HCT116 (cell line): ENCODE measurements around the gene RNASEH2B. TPM values are rescaled to one million over a fixed set of nuclear protein-coding genes. Genes with fewer than 3 reads are reported as not detected.

Source experiments
- ATAC-seq: fragments of 200-7000 bp; cut with Tn5 transposase; 2 replicates; pipeline ENCODE4 v1.9.1; 2020; ENCODE audit warnings: mild to moderate bottlenecking, moderate library complexity
- BruUV-seq: library from RNA; stranded (reverse); fragments of 400-500 nt; replicated peaks from 2 replicates; lab custom pipeline; 2021; lab: Mats Ljungman, UMichigan
- CTCF ChIA-PET: fragments of 300-600 bp; sonication (Branson Sonifier 250); formaldehyde crosslinking; loops from one replicate; lab custom pipeline; 2021; ENCODE audit warnings: antibody characterized with exemption; lab: Charles Lee
- POLR2A ChIA-PET: fragments of 300-600, 350-600 bp; sonication (Branson Sonifier 250); formaldehyde crosslinking; loops from one replicate; lab custom pipeline; 2021; ENCODE audit warnings: antibody characterized with exemption; lab: Charles Lee
- RAD21 ChIA-PET, 2 experiments: fragments of 300-600 bp; sonication (Branson Sonifier 250); formaldehyde crosslinking; loops; one replicate each; lab custom pipeline; 2023; ENCODE audit warnings: low total read pairs in 2 of 2; ENCODE audit not compliant: uncharacterized antibody in 2 of 2, unreplicated experiment in 2 of 2, low non-redundant PET in 1 of 2; lab: Charles Lee
- DNase-seq: peaks from one replicate; pipeline ENCODE4 v3.0.0-alpha.2; 2010; ENCODE audit warnings: low read depth, low spot score
- H2AFZ ChIP-seq: fragments of 200-600 bp; shearing (Covaris generic), sonication (generic); 2 replicates; pipeline ENCODE4 v1.6.1; 2017; ENCODE audit warnings: low read depth, mixed run types, mixed read lengths, antibody characterized with exemption, low read length; ENCODE audit not compliant: poor library complexity, severe bottlenecking
- H3K27ac ChIP-seq: 2 replicates; pipeline ENCODE4 v1.5.1; 2012; ENCODE audit warnings: low read depth, low read length
- H3K27me3 ChIP-seq: fragments of 200-600 bp; sonication (generic); 2 replicates; pipeline ENCODE4 v1.6.1; 2016; ENCODE audit warnings: mixed run types, low read length, mixed read lengths; ENCODE audit not compliant: insufficient read depth
- H3K36me3 ChIP-seq, 2 experiments: fragments of 200-500 bp in 1 of 2; fragments of 200-600 bp in 1 of 2; sonication (Bioruptor generic) in 1 of 2; sonication (generic) in 1 of 2; 2 replicates each; pipeline versions ENCODE4 v1.5.1 to v1.6.1; 2014 to 2016; ENCODE audit warnings: low read length in 2 of 2, inconsistent platforms in 1 of 2, mixed read lengths in 1 of 2, mixed run types in 1 of 2; ENCODE audit not compliant: insufficient read depth in 2 of 2, control insufficient read depth in 1 of 2
- H3K4me1 ChIP-seq, 2 experiments: fragments of 200-600 bp in 1 of 2; sonication (generic) in 1 of 2; 2 replicates each; pipeline versions ENCODE4 v1.5.1 to v1.6.1; 2012 to 2017; ENCODE audit warnings: low read length in 2 of 2, inconsistent platforms in 1 of 2, mild to moderate bottlenecking in 1 of 2, mixed read lengths in 1 of 2, mixed run types in 1 of 2, moderate library complexity in 1 of 2; ENCODE audit not compliant: insufficient read depth in 2 of 2, control insufficient read depth in 1 of 2
- H3K4me2 ChIP-seq: fragments of 200-600 bp; sonication (generic); 2 replicates; pipeline ENCODE4 v1.6.1; 2017; ENCODE audit warnings: mixed run types, low read length, mixed read lengths
- H3K4me3 ChIP-seq, 2 experiments: fragments of 200-600 bp in 1 of 2; sonication (generic) in 1 of 2; replicated peaks in 1 of 2; 2 replicates each; pipeline ENCODE4 v1.5.1; 2011 to 2016; ENCODE audit warnings: low read length in 2 of 2, control low read depth in 1 of 2, low read depth in 1 of 2, mild to moderate bottlenecking in 1 of 2, mixed read lengths in 1 of 2, mixed run types in 1 of 2
- H3K79me2 ChIP-seq: fragments of 200-600 bp; sonication (generic); 2 replicates; pipeline ENCODE4 v1.6.1; 2017; ENCODE audit warnings: mild to moderate bottlenecking, mixed run types, low read length, moderate library complexity, mixed read lengths; ENCODE audit not compliant: insufficient read depth
- H3K9ac ChIP-seq: fragments of 200-600 bp; sonication (generic); 2 replicates; pipeline ENCODE4 v1.6.1; 2016; ENCODE audit warnings: low read length, mixed read lengths
- H3K9me2 ChIP-seq: fragments of 200-600 bp; sonication (generic), shearing (Covaris generic); 2 replicates; pipeline ENCODE4 v1.6.1; 2017; ENCODE audit warnings: mixed run types, mild to moderate bottlenecking, moderate library complexity; ENCODE audit not compliant: insufficient read depth
- H3K9me3 ChIP-seq, 2 experiments: fragments of 200-500 bp in 1 of 2; fragments of 200-600 bp in 1 of 2; sonication (Bioruptor generic) in 1 of 2; sonication (generic) in 1 of 2; 2 replicates each; pipeline ENCODE4 v1.6.1; 2014 to 2017; ENCODE audit warnings: low read length in 2 of 2, mixed read lengths in 2 of 2, inconsistent platforms in 1 of 2, low read depth in 1 of 2, mild to moderate bottlenecking in 1 of 2, mixed run types in 1 of 2, moderate library complexity in 1 of 2; ENCODE audit not compliant: control insufficient read depth in 1 of 2, insufficient read depth in 1 of 2
- H4K20me1 ChIP-seq: fragments of 200-600 bp; sonication (generic), shearing (Covaris generic); 2 replicates; pipeline ENCODE4 v1.6.1; 2017; ENCODE audit warnings: mixed run types, mild to moderate bottlenecking, moderate library complexity; ENCODE audit not compliant: insufficient read depth
- CBX3 ChIP-seq: IDR thresholded peaks from 2 replicates; pipeline ENCODE4 v1.6.1; 2012; ENCODE audit warnings: low read depth
- CEBPB ChIP-seq: IDR thresholded peaks from 2 replicates; pipeline ENCODE4 v1.6.1; 2012; ENCODE audit warnings: low read depth
- CTCF ChIP-seq, 3 experiments: fragments of 200-600 bp in 1 of 3; sonication (generic) in 1 of 3; IDR thresholded peaks in 2 of 3; conservative IDR thresholded peaks in 1 of 3; 2 replicates each; pipeline ENCODE4 v1.5.1; 2012 to 2017; ENCODE audit warnings: low read depth in 2 of 3, low read length in 2 of 3, antibody characterized with exemption in 1 of 3, borderline replicate concordance in 1 of 3, control low read depth in 1 of 3, mild to moderate bottlenecking in 1 of 3, mixed read lengths in 1 of 3, mixed run types in 1 of 3, moderate library complexity in 1 of 3; ENCODE audit not compliant: insufficient read depth in 1 of 3
- EGR1 ChIP-seq: IDR thresholded peaks from 2 replicates; pipeline ENCODE4 v1.6.1; 2012; ENCODE audit warnings: low read depth
- EZH2 ChIP-seq: fragments of 200-600 bp; sonication (generic); IDR thresholded peaks from 2 replicates; pipeline ENCODE4 v1.6.1; 2017; ENCODE audit warnings: antibody characterized with exemption, mixed run types
- EZH2phosphoT487 ChIP-seq: fragments of 200-600 bp; IDR thresholded peaks from 2 replicates; pipeline ENCODE4 v1.6.1; 2018; ENCODE audit warnings: antibody characterized with exemption, borderline replicate concordance
- POLR2AphosphoS5 ChIP-seq: IDR thresholded peaks from 2 replicates; pipeline ENCODE4 v1.6.1; 2011; ENCODE audit warnings: mild to moderate bottlenecking, low read depth, low read length, moderate library complexity
- RAD21 ChIP-seq: IDR thresholded peaks from 2 replicates; pipeline ENCODE4 v1.6.1; 2012; ENCODE audit warnings: low read depth, mild to moderate bottlenecking
- REST ChIP-seq: IDR thresholded peaks from 2 replicates; pipeline ENCODE4 v1.6.1; 2012; ENCODE audit warnings: low read depth
- SIN3A ChIP-seq: IDR thresholded peaks from 2 replicates; pipeline ENCODE4 v1.6.1; 2012; ENCODE audit warnings: low read depth
- SRF ChIP-seq: IDR thresholded peaks from 2 replicates; pipeline ENCODE4 v1.6.1; 2012; ENCODE audit warnings: low read depth
- YY1 ChIP-seq: IDR thresholded peaks from 2 replicates; pipeline ENCODE4 v1.6.1; 2011; ENCODE audit warnings: low read length, low read depth, moderate library complexity, mild to moderate bottlenecking; ENCODE audit not compliant: insufficient replicate concordance; ENCODE audit errors: extremely low read depth
- ZFX ChIP-seq: fragments of 450-650 bp; IDR thresholded peaks from 2 replicates; pipeline ENCODE4 v1.6.1; 2017
- ZNF274 ChIP-seq: fragments of 200-500 bp; sonication (Bioruptor generic); IDR thresholded peaks from 2 replicates; pipeline ENCODE4 v1.6.1; 2014; ENCODE audit warnings: mild to moderate bottlenecking, low read depth, low read length, inconsistent platforms
- intact Hi-C: fragments of 100-400 bp; cut with micrococcal nuclease; formaldehyde crosslinking; loops from 2 replicates; pipeline ENCODE4 v1.10.0; 2022
- total RNA-seq: library from RNA; stranded (reverse); gene quantifications from one replicate; pipeline ENCODE4 v1.2.1, GENCODE V29; 2021; ENCODE audit not compliant: unreplicated experiment
- TF ChIP-seq, protein P1 (sequence below): IDR thresholded peaks from 2 replicates; pipeline ENCODE4 v1.6.1; 2012
- TF ChIP-seq, protein P2 (sequence below): IDR thresholded peaks from 2 replicates; pipeline ENCODE4 v1.6.1; 2012

RNASEH2B gene
- total RNA-seq, 1 experiment from 2014 or later: 41.3 TPM

DNA sequence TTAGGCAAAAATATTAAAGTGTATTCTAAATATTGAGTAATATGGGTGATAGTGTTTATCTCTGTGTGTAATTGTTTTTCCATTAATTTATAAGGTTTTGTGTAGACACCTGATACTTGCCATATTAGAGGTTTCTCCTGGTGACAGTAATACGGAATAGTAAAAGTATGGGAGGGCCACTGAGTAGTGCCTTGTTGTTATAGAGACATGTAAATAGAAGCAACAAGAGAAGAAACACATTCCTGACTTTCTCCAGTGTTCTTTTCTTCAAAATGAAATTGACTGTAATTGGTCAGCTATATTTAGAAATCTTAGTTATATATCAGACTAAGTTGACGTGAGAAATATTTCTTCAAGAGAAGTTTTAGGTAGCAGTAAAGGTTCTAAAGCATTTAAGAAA lies 18.5 kb downstream of the RNASEH2B start (continued):
- TF ChIP-seq ZNF274 (no peak), YY1 (no peak)

GRCh38 chr13:50928659-50929462 lies 19.3 kb downstream of the RNASEH2B start:
- ATAC-seq: no peak
- TF ChIP-seq CEBPB (no peak), SRF (no peak), POLR2AphosphoS5 (no peak), ZFX (no peak), CTCF (IDR thresholded peaks at IDR 0.05 in 2 of 3, conservative IDR thresholded peaks at IDR 0.05 in 1 of 3; ENCODE audit: borderline replicate concordance in 1 of 3, insufficient read depth in 1 of 3, low read depth in 2 of 3, low read length in 2 of 3) (no peak), REST (no peak), RAD21 (no peak), EZH2phosphoT487 (no peak), YY1 (no peak), EZH2 (no peak), CBX3 (no peak), SIN3A (no peak), EGR1 (no peak)
- TF ChIP-seq, protein P1, sequence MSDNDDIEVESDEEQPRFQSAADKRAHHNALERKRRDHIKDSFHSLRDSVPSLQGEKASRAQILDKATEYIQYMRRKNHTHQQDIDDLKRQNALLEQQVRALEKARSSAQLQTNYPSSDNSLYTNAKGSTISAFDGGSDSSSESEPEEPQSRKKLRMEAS: no peak
- TF ChIP-seq, protein P2, sequence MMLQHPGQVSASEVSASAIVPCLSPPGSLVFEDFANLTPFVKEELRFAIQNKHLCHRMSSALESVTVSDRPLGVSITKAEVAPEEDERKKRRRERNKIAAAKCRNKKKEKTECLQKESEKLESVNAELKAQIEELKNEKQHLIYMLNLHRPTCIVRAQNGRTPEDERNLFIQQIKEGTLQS: no peak
- Histone ChIP-seq H3K9me2 (no peaks in the 10 kb centered on the region), H3K79me2 (peaks cover 19% of the 10 kb centered on the region), H3K36me3 (0 out of 4 replicates have a peak, but pooled peaks cover 0 to 3% of the 10 kb centered on the region in 2 experiments), H3K4me3 (no peak overlapping the region), H3K27me3 (no peaks in the 10 kb centered on the region), H4K20me1 (no peaks in the 10 kb centered on the region), H3K4me2 (no peak overlapping the region), H3K9ac (no peak overlapping the region), H2AFZ (no peak overlapping the region), H3K4me1 (no peaks in the 10 kb centered on the region), H3K27ac (no peak overlapping the region), H3K9me3 (peaks cover 3 to 6% of the 10 kb centered on the region in 2 experiments; a peak in 3 of 4 replicates)
- BruUV-seq: no TSS peak
- intact Hi-C loops: loop anchor here (5.0 kb wide), 1 partner anchor 957 kb away; no protein-coding TSS in a partner anchor
- ChIA-PET CTCF (interaction anchor here (1.0 kb wide), 1 partner anchor 17 kb away, joined by 4 read pairs; no protein-coding TSS in a partner anchor), POLR2A (no interaction called here), RAD21 (no interaction called here)
- no peak for DNase-seq
